GM18498 (cell line): ENCODE data around the gene PGGT1B.

ENCODE experiments used
- ATAC-seq: cut with Tn5 transposase; IDR thresholded peaks from one replicate; pipeline ENCODE4 v1.9.1; 2021; ENCODE audit warnings: mild to moderate bottlenecking, moderate library complexity; ENCODE audit not compliant: unreplicated experiment

PGGT1B gene

GRCh38 chr5:115262321-115263077 is at the start of gene PGGT1B:
PGGT1B (minus strand) TSS chr5:115262877; CDS start chr5:115262851, 26 bp downstream.
- peak; percentile 94 for ATAC-seq

GRCh38 chr5:115309751-115310370 is 47.2 kb upstream of the PGGT1B start:
- no peak for ATAC-seq

- no peak for ATAC-seq
Measured at GRCh38 chr5:115308815-115309214, 46.1 kb upstream of the PGGT1B start.

- no peak for ATAC-seq
Measured at GRCh38 chr5:115306011-115306536, 43.4 kb upstream of the PGGT1B start.

- no peak for ATAC-seq
Measured at GRCh38 chr5:115304496-115304895, 41.8 kb upstream of the PGGT1B start.

- ATAC-seq: no peak
Measured at GRCh38 chr5:115298811-115299210, 36.1 kb upstream of the PGGT1B start.

GRCh38 chr5:115297031-115297430 is 34.4 kb upstream of the PGGT1B start:
- no peak for ATAC-seq

GRCh38 chr5:115296124-115297022 is 33.7 kb upstream of the PGGT1B start, which contains the start of gene CCDC112:
CCDC112 (minus strand) TSS chr5:115296654; CDS start chr5:115296543, 111 bp downstream.
- peak; percentile 88 for ATAC-seq

GRCh38 chr5:115295777-115296123 is 33.1 kb upstream of the PGGT1B start:
- ATAC-seq: peak; percentile 27

GRCh38 chr5:115291397-115291796 is 28.7 kb upstream of the PGGT1B start:
- no peak for ATAC-seq

GRCh38 chr5:115289104-115289503 is 26.4 kb upstream of the PGGT1B start:
- ATAC-seq: no peak

- no peak for ATAC-seq
Measured at GRCh38 chr5:115284021-115284420, 21.3 kb upstream of the PGGT1B start.

GRCh38 chr5:115282131-115282530 is 19.5 kb upstream of the PGGT1B start:
- ATAC-seq: no peak

- no peak for ATAC-seq
Measured at GRCh38 chr5:115274584-115274983, 11.9 kb upstream of the PGGT1B start.

GRCh38 chr5:115272297-115272958 is 9.8 kb upstream of the PGGT1B start:
- ATAC-seq: no peak

GRCh38 chr5:115271295-115272050 is 8.8 kb upstream of the PGGT1B start:
- ATAC-seq: peak; percentile 50

GRCh38 chr5:115267617-115268016 is 4.9 kb upstream of the PGGT1B start:
- no peak for ATAC-seq

- no peak for ATAC-seq
Measured at GRCh38 chr5:115265220-115265619, 2.5 kb upstream of the PGGT1B start.

- ATAC-seq: no peak
Measured at GRCh38 chr5:115264786-115265185, 2.1 kb upstream of the PGGT1B start.

- ATAC-seq: no peak
Measured at GRCh38 chr5:115263078-115263380, 352 bp upstream of the PGGT1B start.
